BE2C (cell line): ENCODE measurements around the gene SURF2.

ENCODE experiments used
- DNase-seq: peaks from one replicate; pipeline ENCODE4 v3.0.0-alpha.2; 2020
- H3K27me3 ChIP-seq: fragments of 250-450 bp; sonication (Bioruptor Pico); 2 replicates; pipeline ENCODE4 v1.5.1; 2020; ENCODE audit warnings: mild to moderate bottlenecking
- H3K36me3 ChIP-seq: fragments of 250-450 bp; sonication (Bioruptor Pico); 2 replicates; pipeline ENCODE4 v1.5.1; 2020; ENCODE audit warnings: mild to moderate bottlenecking
- H3K4me1 ChIP-seq: fragments of 250-450 bp; sonication (Bioruptor Pico); 2 replicates; pipeline ENCODE4 v1.5.1; 2020
- H3K4me3 ChIP-seq: 2 replicates; pipeline ENCODE4 v1.5.1; 2011; ENCODE audit warnings: low read depth, low read length
- H3K9me3 ChIP-seq: fragments of 250-450 bp; sonication (Bioruptor Pico); 2 replicates; pipeline ENCODE4 v1.5.1; 2020
- CTCF ChIP-seq: IDR thresholded peaks from 2 replicates; pipeline ENCODE4 v1.5.1; 2012; ENCODE audit warnings: mild to moderate bottlenecking, low read depth, low read length

The SURF2 gene

GRCh38 chr9:133351526-133351907 lies 4.8 kb upstream of the SURF2 start:
- no peak for TF ChIP-seq CTCF
- Histone ChIP-seq H3K9me3 (no peaks in the 10 kb centered on the region), H3K36me3 (peaks cover 47% of the 10 kb centered on the region), H3K27me3 (no peaks in the 10 kb centered on the region), H3K4me3 (no peak overlapping the region), H3K4me1 (no peaks in the 10 kb centered on the region; the same call in 1 of the 2 replicates)
- DNase-seq: no peak

- H3K9me3 ChIP-seq: no peaks in the 10 kb centered on the region
- TF ChIP-seq CTCF: peak; percentile 80
- H3K36me3 ChIP-seq: peaks cover 47% of the 10 kb centered on the region
- no peaks in the 10 kb centered on the region for H3K27me3 ChIP-seq
- no peak overlapping the region for H3K4me3 ChIP-seq
- H3K4me1 ChIP-seq: no peaks in the 10 kb centered on the region; the same call in 1 of the 2 replicates
- DNase-seq: peak; percentile 87
Measured at GRCh38 chr9:133351908-133352634, 4.3 kb upstream of the SURF2 start.

GRCh38 chr9:133352635-133353340 lies 3.6 kb upstream of the SURF2 start:
- Histone ChIP-seq H3K9me3 (no peaks in the 10 kb centered on the region), H3K27me3 (no peaks in the 10 kb centered on the region), H3K4me3 (no peak overlapping the region), H3K36me3 (peaks cover 47% of the 10 kb centered on the region), H3K4me1 (no peaks in the 10 kb centered on the region; the same call in 1 of the 2 replicates)
- DNase-seq: no peak
- no peak for TF ChIP-seq CTCF

- DNase-seq: no peak
- Histone ChIP-seq H3K4me3 (no peak overlapping the region), H3K4me1 (no peaks in the 10 kb centered on the region; the same call in 1 of the 2 replicates), H3K36me3 (peaks cover 48% of the 10 kb centered on the region), H3K27me3 (no peaks in the 10 kb centered on the region), H3K9me3 (no peaks in the 10 kb centered on the region)
- TF ChIP-seq CTCF: no peak
Measured at GRCh38 chr9:133353548-133353947, 2.8 kb upstream of the SURF2 start.

GRCh38 chr9:133354766-133355165 lies 1.6 kb upstream of the SURF2 start:
- no peak for TF ChIP-seq CTCF
- DNase-seq: no peak
- Histone ChIP-seq H3K4me3 (no peak overlapping the region), H3K9me3 (no peaks in the 10 kb centered on the region), H3K4me1 (peaks cover 9% of the 10 kb centered on the region), H3K27me3 (no peaks in the 10 kb centered on the region), H3K36me3 (peaks cover 48% of the 10 kb centered on the region)

GRCh38 chr9:133355881-133356357 lies 431 bp upstream of the SURF2 start:
- no peak for TF ChIP-seq CTCF
- Histone ChIP-seq H3K9me3 (no peaks in the 10 kb centered on the region), H3K4me1 (peaks cover 12% of the 10 kb centered on the region), H3K4me3 (peak overlapping the region; percentile 92), H3K36me3 (peaks cover 48% of the 10 kb centered on the region), H3K27me3 (no peaks in the 10 kb centered on the region)
- no peak for DNase-seq
